ENCODE measurements around the gene TCEAL4.

GRCh38 chrX:103554687-103555424 lies 30.5 kb upstream of the TCEAL4 start:
- TF ChIP-seq POLR2A (IDR thresholded peaks at IDR 0.05) (no peak), CTCF (IDR thresholded peaks at IDR 0.05) (no peak)
